Endothelial cell of umbilical vein (primary cell): ENCODE measurements around the gene CYP17A1.
"Not testable (repeated sequence)": the region's sequence is repeated elsewhere in the genome, so short reads cannot be mapped to it uniquely, and the experiment has no call there.

ENCODE experiments used
- EZH2 ChIP-seq: IDR thresholded peaks from 2 replicates; pipeline ENCODE4 v1.6.1; 2012; ENCODE audit warnings: borderline replicate concordance, low read depth, mild to moderate bottlenecking, moderate library complexity, low read length, inconsistent platforms; ENCODE audit not compliant: severe bottlenecking
- TF ChIP-seq, protein P1 (sequence below), 2 donors: IDR thresholded peaks; 1 replicate in 1 of 2; 2 replicates in 1 of 2; pipeline ENCODE4 v1.5.1; 2011; ENCODE audit warnings: low read length in 2 of 2, mild to moderate bottlenecking in 2 of 2, moderate library complexity in 2 of 2, control low read depth in 1 of 2, inconsistent platforms in 1 of 2, low read depth in 1 of 2; ENCODE audit not compliant: insufficient read depth in 1 of 2; ENCODE audit errors: extremely low read depth in 1 of 2

DNA sequence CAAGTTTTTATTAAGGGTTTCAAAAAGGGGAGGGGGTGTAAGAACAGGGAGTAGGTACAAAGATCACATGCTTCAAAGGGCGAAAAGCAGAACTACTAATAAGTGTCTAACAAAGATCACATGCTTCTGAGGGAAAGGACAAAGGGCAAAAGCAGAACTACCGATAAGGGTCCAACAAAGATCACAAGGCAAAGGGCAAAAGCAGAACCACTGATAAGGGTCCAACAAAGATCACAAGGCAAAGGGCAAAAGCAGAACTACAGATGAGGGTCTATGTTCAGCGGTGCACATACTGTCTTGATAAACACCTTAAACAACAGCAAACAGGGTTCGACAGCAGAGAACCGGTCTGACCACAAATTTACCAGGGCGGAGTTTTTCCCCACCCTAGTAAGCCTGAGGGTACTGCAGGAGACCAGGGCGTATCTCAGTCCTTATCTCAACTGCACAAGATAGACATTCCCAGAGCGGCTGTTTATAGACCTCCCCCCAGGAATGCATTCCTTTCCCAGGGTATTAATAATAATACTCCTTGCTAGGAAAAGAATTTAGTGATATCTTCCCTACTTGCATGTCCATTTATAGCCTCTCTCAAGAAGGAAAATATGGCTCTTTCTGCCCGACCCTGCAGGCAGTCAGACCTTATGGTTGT, 1.2 kb upstream of the CYP17A1 start:
- TF ChIP-seq, protein P1, sequence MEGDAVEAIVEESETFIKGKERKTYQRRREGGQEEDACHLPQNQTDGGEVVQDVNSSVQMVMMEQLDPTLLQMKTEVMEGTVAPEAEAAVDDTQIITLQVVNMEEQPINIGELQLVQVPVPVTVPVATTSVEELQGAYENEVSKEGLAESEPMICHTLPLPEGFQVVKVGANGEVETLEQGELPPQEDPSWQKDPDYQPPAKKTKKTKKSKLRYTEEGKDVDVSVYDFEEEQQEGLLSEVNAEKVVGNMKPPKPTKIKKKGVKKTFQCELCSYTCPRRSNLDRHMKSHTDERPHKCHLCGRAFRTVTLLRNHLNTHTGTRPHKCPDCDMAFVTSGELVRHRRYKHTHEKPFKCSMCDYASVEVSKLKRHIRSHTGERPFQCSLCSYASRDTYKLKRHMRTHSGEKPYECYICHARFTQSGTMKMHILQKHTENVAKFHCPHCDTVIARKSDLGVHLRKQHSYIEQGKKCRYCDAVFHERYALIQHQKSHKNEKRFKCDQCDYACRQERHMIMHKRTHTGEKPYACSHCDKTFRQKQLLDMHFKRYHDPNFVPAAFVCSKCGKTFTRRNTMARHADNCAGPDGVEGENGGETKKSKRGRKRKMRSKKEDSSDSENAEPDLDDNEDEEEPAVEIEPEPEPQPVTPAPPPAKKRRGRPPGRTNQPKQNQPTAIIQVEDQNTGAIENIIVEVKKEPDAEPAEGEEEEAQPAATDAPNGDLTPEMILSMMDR (IDR thresholded peaks at IDR 0.05; ENCODE audit: extremely low read depth in 1 of 2, insufficient read depth in 1 of 2, low read depth in 1 of 2, low read length in 2 of 2) = not testable (repeated sequence)
- TF ChIP-seq EZH2 = not testable (repeated sequence)
